Measurements from ENCODE around the gene LYPLAL1.

DNA sequence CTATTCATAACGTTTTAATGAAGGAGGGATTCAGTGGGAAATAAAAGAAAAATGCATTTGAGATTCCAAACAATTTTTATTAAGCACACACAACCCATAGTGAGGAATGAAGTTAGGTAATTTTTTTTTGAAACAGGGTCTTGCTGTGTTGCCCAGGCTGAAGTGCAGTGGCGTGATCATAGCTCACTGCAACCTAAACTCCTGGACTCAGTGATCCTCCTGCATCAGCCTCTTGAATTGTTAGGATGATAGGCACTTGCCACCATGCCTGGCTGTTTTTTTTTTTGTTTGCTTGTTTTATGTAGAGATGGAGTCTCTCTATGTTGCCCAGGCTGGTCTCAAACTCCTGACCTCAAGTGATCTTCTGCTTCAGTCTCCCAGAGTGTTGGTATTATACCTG is 28.9 kb downstream of the LYPLAL1 start:
- no peak for TF ChIP-seq POLR2A (IDR thresholded peaks at IDR 0.05; ENCODE audit: low read depth, low read length)
- TF ChIP-seq, protein P1, sequence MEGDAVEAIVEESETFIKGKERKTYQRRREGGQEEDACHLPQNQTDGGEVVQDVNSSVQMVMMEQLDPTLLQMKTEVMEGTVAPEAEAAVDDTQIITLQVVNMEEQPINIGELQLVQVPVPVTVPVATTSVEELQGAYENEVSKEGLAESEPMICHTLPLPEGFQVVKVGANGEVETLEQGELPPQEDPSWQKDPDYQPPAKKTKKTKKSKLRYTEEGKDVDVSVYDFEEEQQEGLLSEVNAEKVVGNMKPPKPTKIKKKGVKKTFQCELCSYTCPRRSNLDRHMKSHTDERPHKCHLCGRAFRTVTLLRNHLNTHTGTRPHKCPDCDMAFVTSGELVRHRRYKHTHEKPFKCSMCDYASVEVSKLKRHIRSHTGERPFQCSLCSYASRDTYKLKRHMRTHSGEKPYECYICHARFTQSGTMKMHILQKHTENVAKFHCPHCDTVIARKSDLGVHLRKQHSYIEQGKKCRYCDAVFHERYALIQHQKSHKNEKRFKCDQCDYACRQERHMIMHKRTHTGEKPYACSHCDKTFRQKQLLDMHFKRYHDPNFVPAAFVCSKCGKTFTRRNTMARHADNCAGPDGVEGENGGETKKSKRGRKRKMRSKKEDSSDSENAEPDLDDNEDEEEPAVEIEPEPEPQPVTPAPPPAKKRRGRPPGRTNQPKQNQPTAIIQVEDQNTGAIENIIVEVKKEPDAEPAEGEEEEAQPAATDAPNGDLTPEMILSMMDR (conservative IDR thresholded peaks at IDR 0.05; ENCODE audit: low read depth, low read length): no peak
- no peak for TF ChIP-seq RFX5 (IDR thresholded peaks at IDR 0.05; ENCODE audit: low read depth, low read length)
- no peak for TF ChIP-seq BHLHE40 (IDR thresholded peaks at IDR 0.05; ENCODE audit: low read depth, low read length)
- TF ChIP-seq, protein P2, sequence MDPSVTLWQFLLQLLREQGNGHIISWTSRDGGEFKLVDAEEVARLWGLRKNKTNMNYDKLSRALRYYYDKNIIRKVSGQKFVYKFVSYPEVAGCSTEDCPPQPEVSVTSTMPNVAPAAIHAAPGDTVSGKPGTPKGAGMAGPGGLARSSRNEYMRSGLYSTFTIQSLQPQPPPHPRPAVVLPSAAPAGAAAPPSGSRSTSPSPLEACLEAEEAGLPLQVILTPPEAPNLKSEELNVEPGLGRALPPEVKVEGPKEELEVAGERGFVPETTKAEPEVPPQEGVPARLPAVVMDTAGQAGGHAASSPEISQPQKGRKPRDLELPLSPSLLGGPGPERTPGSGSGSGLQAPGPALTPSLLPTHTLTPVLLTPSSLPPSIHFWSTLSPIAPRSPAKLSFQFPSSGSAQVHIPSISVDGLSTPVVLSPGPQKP (IDR thresholded peaks at IDR 0.05; ENCODE audit: borderline replicate concordance, low read depth, low read length): no peak
- TF ChIP-seq MAFK (IDR thresholded peaks at IDR 0.05; ENCODE audit: low read depth, low read length): no peak

All from IMR-90 (cell line).